Left lung (tissue), 10 donors: Measurements from ENCODE around the gene ZNF141. TPM values are rescaled to one million over a fixed set of nuclear protein-coding genes. Genes with fewer than 3 reads are reported as not detected.

Experiments
- ATAC-seq: fragments of 200-7000 bp; cut with Tn5 transposase; one replicate; pipeline ENCODE4 v1.9.1; 2020; ENCODE audit warnings: moderate library complexity
- DNase-seq, 4 donors: peaks; one replicate each; pipeline ENCODE4 v3.0.0-alpha.2; 2013 to 2020
- H3K27ac ChIP-seq, 2 donors: fragments of 200-600 bp; sonication (generic) in 1 of 2; one replicate each; pipeline versions ENCODE4 v1.5.0 to v1.8.0; 2020 to 2021
- H3K27me3 ChIP-seq, 2 donors: fragments of 200-600 bp; sonication (generic) in 1 of 2; one replicate each; pipeline versions ENCODE4 v1.5.0 to v1.8.0; 2020 to 2021
- H3K36me3 ChIP-seq, 2 donors: fragments of 200-600 bp; sonication (generic) in 1 of 2; one replicate each; pipeline versions ENCODE4 v1.5.0 to v1.8.0; 2020 to 2021
- H3K4me1 ChIP-seq, 2 donors: fragments of 200-600 bp; one replicate each; pipeline ENCODE4 v1.8.0; 2021
- H3K4me3 ChIP-seq, 2 donors: fragments of 200-600 bp; sonication (generic) in 1 of 2; one replicate each; pipeline versions ENCODE4 v1.5.0 to v1.8.0; 2020 to 2021; ENCODE audit warnings: mild to moderate bottlenecking in 1 of 2
- H3K9me3 ChIP-seq, 2 donors: fragments of 200-600 bp; sonication (generic) in 1 of 2; one replicate each; pipeline versions ENCODE4 v1.5.0 to v1.8.0; 2020 to 2021
- CTCF ChIP-seq, 2 donors: fragments of 200-600 bp; sonication (generic) in 1 of 2; IDR thresholded peaks; one replicate each; pipeline versions ENCODE4 v1.5.0 to v1.8.0; 2021; ENCODE audit warnings: antibody characterized with exemption in 2 of 2
- intact Hi-C, 2 donors: fragments of 100-400 bp; cut with DNase I; formaldehyde crosslinking; loops; one replicate each; pipeline versions ENCODE4 v1.11.2 to v1.14.2; 2022
- polyA plus RNA-seq, 6 donors: library from polyadenylated mRNA; unstranded; fragments of 120-200 nt; gene quantifications; one replicate each; pipeline ENCODE4 v1.2.1, GENCODE V29; 2013; ENCODE audit not compliant: insufficient read length in 6 of 6
- total RNA-seq, 2 donors: library from RNA; stranded (reverse); fragmentation: NEBNext Ultra II Directional; extraction: Animal tissue kit (Norgen Biotek cat#: 25700); gene quantifications; one replicate each; pipeline ENCODE4 v1.2.1, GENCODE V29; 2021
- donor health status: DM: no; HTN: yes; CAD: no.
- donor health status: DM: no; HTN: no; CAD: no.

ZNF141 gene
- total and polyA plus RNA-seq, 8 donors, result 15.8 to 43.4 (median 35.6) TPM

GRCh38 chr4:304969-305680 lies 32.5 kb upstream of the ZNF141 start, which contains the start of gene ZNF732:
Gene ZNF732, minus strand, starts transcription at chr4:305474. Its CDS starts 164 bp downstream, at chr4:305310.
- intact Hi-C loops, result no loop called here
- H3K36me3 ChIP-seq, result no peaks in the 10 kb centered on the region
- H3K9me3 ChIP-seq, result peaks cover 0 to 46% of the 10 kb centered on the region in 2 donors
- DNase-seq (peak in 3 of 4 donors; percentile 49 to 75 (median 73)), ATAC-seq (peak; percentile 62)
- no peak within 1 kb of the TSS for H3K27ac ChIP-seq
- no peak for TF ChIP-seq CTCF (IDR thresholded peaks at IDR 0.05)
- peak within 1 kb of the TSS; percentile 17 to 21 for H3K4me3 ChIP-seq
- peaks cover 0 to 33% of the 10 kb centered on the region in 2 donors for H3K27me3 ChIP-seq
- H3K4me1 ChIP-seq, result no peaks in the 10 kb centered on the region

GRCh38 chr4:306551-306961 lies 31.1 kb upstream of the ZNF141 start:
- TF ChIP-seq CTCF (IDR thresholded peaks at IDR 0.05), result no peak
- Histone ChIP-seq H3K36me3 (no peaks in the 10 kb centered on the region), H3K9me3 (peaks cover 0 to 38% of the 10 kb centered on the region in 2 donors), H3K27me3 (peaks cover 0 to 33% of the 10 kb centered on the region in 2 donors), H3K4me1 (no peaks in the 10 kb centered on the region), H3K4me3 (no peak overlapping the region), H3K27ac (no peak overlapping the region)
- DNase-seq, result no peak
- intact Hi-C loops, result no loop called here
- no peak for ATAC-seq

GRCh38 chr4:309807-310206 lies 27.8 kb upstream of the ZNF141 start:
- Histone ChIP-seq H3K4me1 (no peaks in the 10 kb centered on the region), H3K27me3 (peaks cover 0 to 17% of the 10 kb centered on the region in 2 donors), H3K27ac (no peak overlapping the region), H3K4me3 (no peak overlapping the region), H3K9me3 (peaks cover 0 to 31% of the 10 kb centered on the region in 2 donors), H3K36me3 (no peaks in the 10 kb centered on the region)
- DNase-seq (no peak), ATAC-seq (no peak)
- intact Hi-C loops, result no loop called here
- TF ChIP-seq CTCF (IDR thresholded peaks at IDR 0.05), result no peak

- Histone ChIP-seq H3K9me3 (peaks cover 0 to 28% of the 10 kb centered on the region in 2 donors), H3K4me1 (no peaks in the 10 kb centered on the region), H3K27ac (no peak overlapping the region), H3K36me3 (no peaks in the 10 kb centered on the region), H3K27me3 (no peaks in the 10 kb centered on the region), H3K4me3 (no peak overlapping the region)
- TF ChIP-seq CTCF (IDR thresholded peaks at IDR 0.05), result no peak
- ATAC-seq (no peak), DNase-seq (no peak)
- intact Hi-C loops, result no loop called here
Measured at GRCh38 chr4:314296-314903, 23.2 kb upstream of the ZNF141 start.

- H3K9me3 ChIP-seq, result peaks cover 0 to 45% of the 10 kb centered on the region in 2 donors
- ATAC-seq (no peak), DNase-seq (no peak)
- TF ChIP-seq CTCF (IDR thresholded peaks at IDR 0.05), result no peak
- H3K4me1 ChIP-seq, result no peaks in the 10 kb centered on the region
- intact Hi-C loops, result no loop called here
- H3K36me3 ChIP-seq, result no peaks in the 10 kb centered on the region
- no peak overlapping the region for H3K27ac ChIP-seq
- H3K27me3 ChIP-seq, result no peaks in the 10 kb centered on the region
- no peak overlapping the region for H3K4me3 ChIP-seq
Measured at GRCh38 chr4:328729-329128, 8.9 kb upstream of the ZNF141 start.
